NOMO-1 (cell line): ENCODE data around the gene CCDC3.
A peak's percentile ranks its signal among the peaks of the same experiment; 100 is the strongest.
"Not testable (repeated sequence)": the region's sequence is repeated elsewhere in the genome, so short reads cannot be mapped to it uniquely, and the experiment has no call there.

Experiments used
- DNase-seq, 2 experiments: peaks; one replicate each; lab custom pipeline; 2025; ENCODE audit not compliant: unreplicated experiment in 2 of 2; lab: John Stamatoyannopoulos, UW

Gene CCDC3

DNA sequence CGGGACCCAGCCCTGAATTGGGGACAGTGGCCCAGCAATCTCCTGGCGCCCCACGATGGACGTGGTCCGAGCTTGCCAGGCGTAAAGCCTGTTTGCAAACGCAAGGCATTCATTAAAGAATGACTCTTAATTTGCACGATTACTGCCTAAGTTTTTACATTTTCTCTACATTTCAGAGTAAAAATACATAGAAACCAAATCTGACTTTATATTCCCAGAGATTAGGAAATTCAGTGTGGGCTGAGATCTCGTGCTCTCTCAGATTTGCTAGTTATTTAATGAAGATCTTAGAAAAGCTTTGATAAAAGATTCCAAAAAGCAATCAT is 337 bp upstream of the CCDC3 start:
- no peak for DNase-seq

GRCh38 chr10:13000431-13000830 is 1.1 kb downstream of the CCDC3 start:
- no peak for DNase-seq

- DNase-seq = no peak
These were observed 1.7 kb downstream of the CCDC3 start for GRCh38 chr10:12999849-13000248.

GRCh38 chr10:12995425-12995861 is 6.1 kb downstream of the CCDC3 start:
- no peak for DNase-seq

DNA sequence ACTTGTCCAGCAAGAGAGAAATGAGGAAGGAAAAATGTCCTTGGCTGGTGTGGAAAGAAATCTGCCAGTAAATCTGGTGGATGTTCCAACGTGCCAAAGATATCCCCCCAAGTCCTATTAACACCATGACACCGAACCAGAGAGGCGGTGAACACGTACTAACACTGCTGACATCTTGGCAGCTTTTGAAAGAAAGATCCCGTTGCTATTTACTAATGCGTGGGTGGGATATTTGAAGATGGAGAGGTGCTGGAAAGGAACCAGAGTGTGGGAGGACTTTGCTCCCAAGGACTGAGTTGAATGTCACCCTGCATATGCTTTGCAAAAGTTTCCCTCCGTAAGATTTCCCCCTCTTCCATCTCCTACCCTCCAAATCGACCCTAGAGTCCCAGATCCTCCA is 7.9 kb downstream of the CCDC3 start:
- DNase-seq = no peak

DNA sequence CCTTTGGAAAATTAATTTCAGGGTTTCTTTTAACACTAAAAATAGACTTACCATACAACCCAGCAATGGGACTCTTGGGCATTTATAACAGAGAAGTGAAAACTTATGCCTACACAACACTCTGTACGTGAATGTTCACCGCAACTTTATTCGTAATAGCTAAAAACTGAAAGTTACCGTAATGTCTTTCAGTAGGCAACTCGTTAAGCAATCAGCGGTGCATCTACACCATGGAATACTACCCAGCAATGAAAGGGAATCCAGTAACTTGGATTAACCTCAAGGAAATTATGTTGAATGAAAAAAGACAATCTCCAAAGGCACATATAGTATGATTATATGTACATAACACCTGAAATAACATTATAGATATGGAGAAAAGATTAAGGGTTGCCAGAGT is 16.2 kb downstream of the CCDC3 start:
- no peak for DNase-seq

GRCh38 chr10:12984165-12984747 is 17.3 kb downstream of the CCDC3 start:
- no peak for DNase-seq

DNA sequence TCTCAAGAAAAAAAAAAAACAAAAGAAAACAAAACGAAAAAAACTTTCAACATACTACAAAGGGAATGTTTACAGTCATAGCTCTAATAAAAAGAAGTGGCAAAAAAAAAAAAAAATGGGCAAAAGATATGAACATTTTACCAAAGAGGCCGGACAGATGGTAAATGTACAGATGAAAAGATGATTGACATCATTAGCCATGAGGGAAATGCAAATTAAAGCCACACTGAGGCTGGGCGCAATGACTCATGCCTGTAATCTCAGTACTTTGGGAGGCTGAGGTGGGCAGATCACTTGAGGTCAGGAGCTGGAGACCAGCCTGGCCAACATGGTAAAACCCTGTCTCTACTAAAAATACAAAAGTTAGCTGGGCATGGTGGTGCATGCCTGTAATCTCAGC is 17.9 kb downstream of the CCDC3 start:
- not testable (repeated sequence) for DNase-seq

DNA sequence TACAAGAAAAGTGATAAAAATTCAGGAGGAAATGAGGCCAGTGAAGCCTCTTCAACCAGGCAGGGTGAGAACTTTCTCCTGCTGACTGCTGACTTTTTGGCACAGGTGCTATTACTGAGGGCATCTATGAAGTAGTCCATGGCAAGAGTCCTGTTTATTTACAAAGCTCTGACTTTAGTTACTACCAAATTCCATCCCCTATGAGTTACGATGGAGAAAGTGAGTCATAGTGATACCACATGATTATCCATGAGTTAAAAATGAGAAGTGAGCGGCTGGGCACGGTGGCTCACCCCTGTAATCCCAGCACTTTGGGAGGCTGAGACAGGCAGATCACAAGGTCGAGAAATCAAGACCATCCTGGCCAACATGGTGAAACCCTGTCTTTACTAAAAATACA is 19.9 kb downstream of the CCDC3 start:
- no peak for DNase-seq

GRCh38 chr10:12980713-12981306 is 20.7 kb downstream of the CCDC3 start:
- no peak for DNase-seq

DNA sequence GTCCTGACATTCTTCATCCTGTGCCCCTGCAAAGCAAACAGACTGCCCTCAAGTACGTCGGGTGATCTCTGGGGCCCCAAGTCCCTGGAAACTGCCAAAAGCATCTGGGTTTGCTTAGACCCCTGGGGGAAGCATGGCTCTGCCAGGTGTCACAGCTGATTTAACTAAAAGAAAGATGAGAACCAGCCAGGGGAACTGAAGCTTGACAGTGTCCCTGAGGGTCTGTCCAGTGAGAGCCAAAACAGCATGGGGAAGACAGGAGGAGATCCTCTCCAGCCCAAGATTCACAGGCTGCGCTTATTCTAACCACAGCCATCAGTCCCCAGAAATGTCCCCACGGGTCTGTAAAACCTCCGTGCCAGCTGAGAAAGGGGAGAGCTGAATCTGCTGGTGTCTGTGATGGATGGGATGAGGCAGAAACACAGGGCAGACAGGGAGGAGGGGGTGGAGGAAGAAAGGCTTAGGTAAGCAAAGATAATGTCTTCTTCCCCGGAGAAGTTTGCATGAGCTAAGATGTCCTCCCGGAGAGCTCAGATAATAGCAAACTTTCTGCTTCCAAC is 21.3 kb downstream of the CCDC3 start:
- DNase-seq = no peak

GRCh38 chr10:12978891-12979290 is 22.6 kb downstream of the CCDC3 start:
- DNase-seq = no peak

DNA sequence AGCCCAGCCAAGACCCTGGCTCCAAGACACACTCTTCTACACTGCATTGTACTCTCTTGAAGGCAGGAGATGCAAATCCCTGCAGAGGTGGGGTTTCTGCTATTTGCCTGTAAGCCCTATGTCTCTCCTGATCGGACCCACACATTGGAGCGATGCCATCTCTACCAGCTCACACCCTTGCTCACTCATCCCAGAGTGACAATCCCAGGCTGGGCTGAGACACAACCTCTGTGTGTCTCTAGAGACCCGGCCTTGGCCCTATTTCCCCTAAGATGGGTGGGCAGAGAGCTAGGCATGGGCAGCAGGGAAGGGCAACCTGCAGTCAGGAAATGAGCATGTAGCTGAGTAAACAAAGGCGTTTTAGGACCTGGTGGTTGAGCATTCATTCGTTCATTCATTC is 25.6 kb downstream of the CCDC3 start:
- DNase-seq = no peak

DNA sequence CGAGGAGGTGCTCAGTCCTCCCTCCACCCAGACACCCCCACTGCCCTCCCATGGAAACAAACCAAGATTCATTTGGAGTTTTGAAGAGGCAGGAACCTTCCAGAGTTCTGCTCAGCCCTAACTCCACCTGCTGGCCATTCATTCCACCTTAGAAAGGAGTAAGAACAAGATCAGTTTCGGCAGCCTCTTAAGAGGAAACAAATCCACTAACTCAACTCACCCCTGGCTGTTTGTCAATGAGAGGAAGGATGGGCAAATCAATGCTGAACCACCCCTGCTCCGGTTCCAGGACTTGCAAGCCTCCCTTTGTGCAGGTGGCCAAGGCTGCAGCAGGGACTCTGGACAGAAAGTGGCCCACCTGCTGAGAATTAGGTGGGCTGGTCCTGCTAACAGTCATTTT is 26.2 kb downstream of the CCDC3 start:
- peak in 1 of 2 experiments; percentile 2 for DNase-seq

GRCh38 chr10:12974491-12975199 is 26.9 kb downstream of the CCDC3 start:
- DNase-seq = no peak

DNA sequence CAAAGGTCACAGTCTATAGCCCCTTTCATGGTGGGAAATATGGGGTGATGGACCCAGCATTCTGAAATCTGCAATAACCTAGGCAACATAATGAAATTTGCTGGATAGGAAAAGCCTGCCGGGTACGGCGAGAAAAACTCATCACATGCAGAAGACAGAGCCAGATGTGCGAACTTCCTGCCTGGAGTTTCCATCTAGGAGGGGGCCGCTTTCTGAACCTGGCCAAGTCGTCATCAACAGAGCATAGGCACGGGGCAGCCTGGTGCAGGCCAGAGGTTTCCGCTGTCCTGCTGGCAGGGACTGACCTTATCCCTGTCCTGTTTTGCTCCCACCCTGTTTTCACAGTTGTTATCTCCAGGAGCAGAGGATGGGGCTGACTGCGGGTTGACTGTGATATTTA is 27.4 kb downstream of the CCDC3 start:
- no peak for DNase-seq

DNA sequence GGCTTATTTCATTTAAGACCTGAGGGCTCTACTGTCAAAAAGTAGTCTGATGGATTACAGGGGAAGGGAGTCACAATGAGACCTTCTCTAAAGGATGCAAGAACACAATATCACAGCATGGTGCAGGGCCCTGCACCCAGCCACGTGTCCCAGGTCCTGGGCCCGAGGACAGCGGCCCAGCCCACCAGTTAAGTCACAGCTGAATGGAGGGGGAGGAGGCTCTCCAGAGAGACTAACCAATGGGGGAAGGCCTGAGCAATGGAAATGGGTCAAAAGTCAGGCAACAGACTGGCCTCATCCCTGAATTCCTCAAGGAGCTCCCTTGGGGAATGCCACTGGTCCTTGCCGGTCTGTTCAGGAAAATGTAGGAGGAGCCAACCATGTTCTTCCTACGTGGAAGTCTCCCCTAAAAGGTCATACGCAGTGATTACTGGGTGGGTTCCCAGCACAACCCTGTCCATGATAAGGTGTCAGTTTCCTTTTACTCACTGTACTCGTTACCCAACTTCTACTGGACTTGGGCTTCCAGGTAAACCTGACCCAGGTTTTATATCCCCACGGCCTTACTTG is 28.3 kb downstream of the CCDC3 start:
- DNase-seq = no peak

GRCh38 chr10:12972146-12972545 is 29.4 kb downstream of the CCDC3 start:
- peak in 1 of 2 experiments; percentile 7 for DNase-seq

DNA sequence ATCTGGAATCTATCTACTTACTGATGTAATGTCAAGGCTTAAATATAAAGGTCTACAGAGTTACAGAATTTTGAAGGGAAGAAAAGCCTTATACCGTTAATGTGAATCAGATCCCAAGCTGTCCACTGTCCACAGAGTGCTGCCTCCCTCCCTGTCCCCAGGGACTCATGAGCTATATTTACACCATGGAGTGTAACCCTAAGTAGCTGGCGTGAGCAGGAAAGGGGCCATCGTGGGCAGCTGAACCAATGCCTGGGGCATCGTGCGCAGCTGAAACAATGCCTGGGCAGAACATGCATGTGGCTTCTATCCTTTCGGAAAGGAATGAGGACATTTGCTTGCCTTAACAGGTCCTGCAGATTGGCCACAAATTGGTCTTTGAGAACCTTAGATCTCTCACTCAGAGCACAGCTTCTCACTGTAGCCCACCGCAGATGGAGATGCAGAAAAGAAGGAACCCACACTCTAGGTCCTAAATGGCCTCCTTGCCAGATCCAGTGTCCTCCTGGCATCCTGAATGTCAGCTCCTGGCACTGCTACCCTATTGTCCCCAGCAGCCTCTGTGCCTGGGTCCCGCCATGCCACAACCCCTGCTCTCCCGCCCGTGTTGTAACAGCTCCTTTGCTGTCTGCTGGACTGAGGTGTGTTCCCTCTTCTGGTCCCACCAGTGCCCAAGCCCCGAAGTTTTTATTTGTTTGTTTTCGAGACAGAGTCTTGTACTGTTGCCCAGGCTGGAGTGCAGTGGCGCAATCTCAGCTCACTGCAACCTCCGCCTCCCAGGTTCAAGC is 30.3 kb downstream of the CCDC3 start:
- DNase-seq = no peak

- no peak for DNase-seq
These were observed 31.6 kb downstream of the CCDC3 start for GRCh38 chr10:12969951-12970350.

DNA sequence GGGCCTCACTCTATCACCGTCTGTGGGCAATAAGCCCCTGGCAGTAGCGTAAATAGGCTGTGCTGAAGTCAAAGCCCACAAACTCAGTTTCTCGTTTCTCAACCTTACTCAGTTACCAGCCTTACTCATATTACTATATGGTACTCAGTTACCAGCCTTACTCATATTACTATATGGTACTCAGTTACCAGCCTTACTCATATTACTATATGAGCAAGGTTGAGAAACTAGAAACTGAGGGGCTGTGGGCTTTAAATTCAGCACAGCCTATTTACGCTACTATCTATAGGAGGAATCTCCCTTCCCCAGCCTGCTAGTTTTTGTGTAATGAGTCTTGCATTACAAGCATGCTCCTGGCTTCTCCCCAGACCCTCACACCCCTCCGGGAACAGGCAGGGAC is 35.4 kb downstream of the CCDC3 start:
- DNase-seq = no peak
